HCT116 (cell line): ENCODE results near the gene EIF4G3. TPM values are rescaled to one million over a fixed set of nuclear protein-coding genes. Genes with fewer than 3 reads are reported as not detected.

ENCODE experiments used
- ATAC-seq: fragments of 200-7000 bp; cut with Tn5 transposase; 2 replicates; pipeline ENCODE4 v1.9.1; 2020; ENCODE audit warnings: mild to moderate bottlenecking, moderate library complexity
- BruUV-seq: library from RNA; stranded (reverse); fragments of 400-500 nt; replicated peaks from 2 replicates; lab custom pipeline; 2021; lab: Mats Ljungman, UMichigan
- CTCF ChIA-PET: fragments of 300-600 bp; sonication (Branson Sonifier 250); formaldehyde crosslinking; loops from one replicate; lab custom pipeline; 2021; ENCODE audit warnings: antibody characterized with exemption; lab: Charles Lee
- POLR2A ChIA-PET: fragments of 300-600, 350-600 bp; sonication (Branson Sonifier 250); formaldehyde crosslinking; loops from one replicate; lab custom pipeline; 2021; ENCODE audit warnings: antibody characterized with exemption; lab: Charles Lee
- RAD21 ChIA-PET, 2 experiments: fragments of 300-600 bp; sonication (Branson Sonifier 250); formaldehyde crosslinking; loops; one replicate each; lab custom pipeline; 2023; ENCODE audit warnings: low total read pairs in 2 of 2; ENCODE audit not compliant: uncharacterized antibody in 2 of 2, unreplicated experiment in 2 of 2, low non-redundant PET in 1 of 2; lab: Charles Lee
- DNase-seq: peaks from one replicate; pipeline ENCODE4 v3.0.0-alpha.2; 2010; ENCODE audit warnings: low read depth, low spot score
- H2AFZ ChIP-seq: fragments of 200-600 bp; shearing (Covaris generic), sonication (generic); 2 replicates; pipeline ENCODE4 v1.6.1; 2017; ENCODE audit warnings: low read depth, mixed run types, mixed read lengths, antibody characterized with exemption, low read length; ENCODE audit not compliant: poor library complexity, severe bottlenecking
- H3K27ac ChIP-seq: 2 replicates; pipeline ENCODE4 v1.5.1; 2012; ENCODE audit warnings: low read depth, low read length
- H3K27me3 ChIP-seq: fragments of 200-600 bp; sonication (generic); 2 replicates; pipeline ENCODE4 v1.6.1; 2016; ENCODE audit warnings: mixed run types, low read length, mixed read lengths; ENCODE audit not compliant: insufficient read depth
- H3K36me3 ChIP-seq, 2 experiments: fragments of 200-500 bp in 1 of 2; fragments of 200-600 bp in 1 of 2; sonication (Bioruptor generic) in 1 of 2; sonication (generic) in 1 of 2; 2 replicates each; pipeline versions ENCODE4 v1.5.1 to v1.6.1; 2014 to 2016; ENCODE audit warnings: low read length in 2 of 2, inconsistent platforms in 1 of 2, mixed read lengths in 1 of 2, mixed run types in 1 of 2; ENCODE audit not compliant: insufficient read depth in 2 of 2, control insufficient read depth in 1 of 2
- H3K4me1 ChIP-seq, 2 experiments: fragments of 200-600 bp in 1 of 2; sonication (generic) in 1 of 2; 2 replicates each; pipeline versions ENCODE4 v1.5.1 to v1.6.1; 2012 to 2017; ENCODE audit warnings: low read length in 2 of 2, inconsistent platforms in 1 of 2, mild to moderate bottlenecking in 1 of 2, mixed read lengths in 1 of 2, mixed run types in 1 of 2, moderate library complexity in 1 of 2; ENCODE audit not compliant: insufficient read depth in 2 of 2, control insufficient read depth in 1 of 2
- H3K4me2 ChIP-seq: fragments of 200-600 bp; sonication (generic); 2 replicates; pipeline ENCODE4 v1.6.1; 2017; ENCODE audit warnings: mixed run types, low read length, mixed read lengths
- H3K4me3 ChIP-seq, 2 experiments: fragments of 200-600 bp in 1 of 2; sonication (generic) in 1 of 2; replicated peaks in 1 of 2; 2 replicates each; pipeline ENCODE4 v1.5.1; 2011 to 2016; ENCODE audit warnings: low read length in 2 of 2, control low read depth in 1 of 2, low read depth in 1 of 2, mild to moderate bottlenecking in 1 of 2, mixed read lengths in 1 of 2, mixed run types in 1 of 2
- H3K79me2 ChIP-seq: fragments of 200-600 bp; sonication (generic); 2 replicates; pipeline ENCODE4 v1.6.1; 2017; ENCODE audit warnings: mild to moderate bottlenecking, mixed run types, low read length, moderate library complexity, mixed read lengths; ENCODE audit not compliant: insufficient read depth
- H3K9ac ChIP-seq: fragments of 200-600 bp; sonication (generic); 2 replicates; pipeline ENCODE4 v1.6.1; 2016; ENCODE audit warnings: low read length, mixed read lengths
- H3K9me2 ChIP-seq: fragments of 200-600 bp; sonication (generic), shearing (Covaris generic); 2 replicates; pipeline ENCODE4 v1.6.1; 2017; ENCODE audit warnings: mixed run types, mild to moderate bottlenecking, moderate library complexity; ENCODE audit not compliant: insufficient read depth
- H3K9me3 ChIP-seq, 2 experiments: fragments of 200-500 bp in 1 of 2; fragments of 200-600 bp in 1 of 2; sonication (Bioruptor generic) in 1 of 2; sonication (generic) in 1 of 2; 2 replicates each; pipeline ENCODE4 v1.6.1; 2014 to 2017; ENCODE audit warnings: low read length in 2 of 2, mixed read lengths in 2 of 2, inconsistent platforms in 1 of 2, low read depth in 1 of 2, mild to moderate bottlenecking in 1 of 2, mixed run types in 1 of 2, moderate library complexity in 1 of 2; ENCODE audit not compliant: control insufficient read depth in 1 of 2, insufficient read depth in 1 of 2
- H4K20me1 ChIP-seq: fragments of 200-600 bp; sonication (generic), shearing (Covaris generic); 2 replicates; pipeline ENCODE4 v1.6.1; 2017; ENCODE audit warnings: mixed run types, mild to moderate bottlenecking, moderate library complexity; ENCODE audit not compliant: insufficient read depth
- CBX3 ChIP-seq: IDR thresholded peaks from 2 replicates; pipeline ENCODE4 v1.6.1; 2012; ENCODE audit warnings: low read depth
- CEBPB ChIP-seq: IDR thresholded peaks from 2 replicates; pipeline ENCODE4 v1.6.1; 2012; ENCODE audit warnings: low read depth
- EGR1 ChIP-seq: IDR thresholded peaks from 2 replicates; pipeline ENCODE4 v1.6.1; 2012; ENCODE audit warnings: low read depth
- ELF1 ChIP-seq: IDR thresholded peaks from 2 replicates; pipeline ENCODE4 v1.6.1; 2012; ENCODE audit warnings: low read depth, borderline replicate concordance
- EZH2phosphoT487 ChIP-seq: fragments of 200-600 bp; IDR thresholded peaks from 2 replicates; pipeline ENCODE4 v1.6.1; 2018; ENCODE audit warnings: antibody characterized with exemption, borderline replicate concordance
- POLR2A ChIP-seq: IDR thresholded peaks from 2 replicates; pipeline ENCODE4 v1.7.0; 2011; ENCODE audit warnings: borderline replicate concordance; ENCODE audit not compliant: insufficient read depth, insufficient read length; ENCODE audit errors: extremely low read depth
- RAD21 ChIP-seq: IDR thresholded peaks from 2 replicates; pipeline ENCODE4 v1.6.1; 2012; ENCODE audit warnings: low read depth, mild to moderate bottlenecking
- SIN3A ChIP-seq: IDR thresholded peaks from 2 replicates; pipeline ENCODE4 v1.6.1; 2012; ENCODE audit warnings: low read depth
- SRF ChIP-seq: IDR thresholded peaks from 2 replicates; pipeline ENCODE4 v1.6.1; 2012; ENCODE audit warnings: low read depth
- TCF7L2 ChIP-seq: IDR thresholded peaks from 2 replicates; pipeline ENCODE4 v1.7.0; 2011; ENCODE audit warnings: borderline replicate concordance, inconsistent platforms; ENCODE audit not compliant: insufficient read depth, insufficient read length; ENCODE audit errors: extremely low read depth
- YY1 ChIP-seq: IDR thresholded peaks from 2 replicates; pipeline ENCODE4 v1.6.1; 2011; ENCODE audit warnings: low read length, low read depth, moderate library complexity, mild to moderate bottlenecking; ENCODE audit not compliant: insufficient replicate concordance; ENCODE audit errors: extremely low read depth
- ZFX ChIP-seq: fragments of 450-650 bp; IDR thresholded peaks from 2 replicates; pipeline ENCODE4 v1.6.1; 2017
- ZNF274 ChIP-seq: fragments of 200-500 bp; sonication (Bioruptor generic); IDR thresholded peaks from 2 replicates; pipeline ENCODE4 v1.6.1; 2014; ENCODE audit warnings: mild to moderate bottlenecking, low read depth, low read length, inconsistent platforms
- intact Hi-C: fragments of 100-400 bp; cut with micrococcal nuclease; formaldehyde crosslinking; loops from 2 replicates; pipeline ENCODE4 v1.10.0; 2022
- total RNA-seq: library from RNA; stranded (reverse); gene quantifications from one replicate; pipeline ENCODE4 v1.2.1, GENCODE V29; 2021; ENCODE audit not compliant: unreplicated experiment
- TF ChIP-seq, protein P1 (sequence below): IDR thresholded peaks from 2 replicates; pipeline ENCODE4 v1.6.1; 2012; ENCODE audit warnings: low read depth
- TF ChIP-seq, protein P2 (sequence below): IDR thresholded peaks from 2 replicates; pipeline ENCODE4 v1.6.1; 2012
- TF ChIP-seq, protein P3 (sequence below): IDR thresholded peaks from 2 replicates; pipeline ENCODE4 v1.6.1; 2012

EIF4G3 gene
- total RNA-seq, 1 experiment from 2014 or later: 40.1 TPM

DNA sequence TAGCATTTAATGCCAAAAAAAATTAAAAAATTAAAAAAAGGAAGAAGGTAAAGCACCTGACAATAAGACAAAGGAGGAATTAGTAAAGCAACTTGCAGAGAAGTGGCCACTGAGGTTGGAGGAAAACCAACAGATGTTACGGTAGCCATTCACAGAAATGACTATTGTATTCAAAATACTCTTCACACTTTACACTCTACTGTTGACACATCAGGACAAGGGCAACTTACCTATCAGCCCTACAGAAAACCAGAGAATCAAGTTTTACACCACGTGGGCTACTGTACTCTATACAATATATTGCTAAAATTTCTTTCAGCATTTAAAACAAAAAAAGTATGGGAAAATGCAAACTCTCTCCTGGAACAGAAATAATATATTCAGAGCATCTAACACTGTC lies 70.0 kb downstream of the EIF4G3 start:
- ATAC-seq: no peak
- DNase-seq: no peak
- Histone ChIP-seq H3K4me1 (no peaks in the 10 kb centered on the region), H4K20me1 (no peaks in the 10 kb centered on the region), H2AFZ (no peak overlapping the region), H3K9me3 (no peaks in the 10 kb centered on the region), H3K79me2 (no peaks in the 10 kb centered on the region), H3K4me3 (no peak overlapping the region), H3K9ac (no peak overlapping the region), H3K27ac (no peak overlapping the region), H3K9me2 (no peaks in the 10 kb centered on the region), H3K27me3 (no peaks in the 10 kb centered on the region), H3K4me2 (no peak overlapping the region), H3K36me3 (no peaks in the 10 kb centered on the region)
- RAD21 ChIA-PET: no interaction called here
- intact Hi-C loops: no loop called here
- POLR2A ChIA-PET: no interaction called here
- BruUV-seq: no TSS peak
- TF ChIP-seq TCF7L2: no peak
- no peak for TF ChIP-seq ZNF274
- TF ChIP-seq EGR1: no peak
- no peak for TF ChIP-seq CEBPB
- no peak for TF ChIP-seq CBX3
- TF ChIP-seq SRF: no peak
- TF ChIP-seq RAD21: no peak
- TF ChIP-seq ELF1: no peak
- TF ChIP-seq POLR2A: no peak
- TF ChIP-seq, protein P1, sequence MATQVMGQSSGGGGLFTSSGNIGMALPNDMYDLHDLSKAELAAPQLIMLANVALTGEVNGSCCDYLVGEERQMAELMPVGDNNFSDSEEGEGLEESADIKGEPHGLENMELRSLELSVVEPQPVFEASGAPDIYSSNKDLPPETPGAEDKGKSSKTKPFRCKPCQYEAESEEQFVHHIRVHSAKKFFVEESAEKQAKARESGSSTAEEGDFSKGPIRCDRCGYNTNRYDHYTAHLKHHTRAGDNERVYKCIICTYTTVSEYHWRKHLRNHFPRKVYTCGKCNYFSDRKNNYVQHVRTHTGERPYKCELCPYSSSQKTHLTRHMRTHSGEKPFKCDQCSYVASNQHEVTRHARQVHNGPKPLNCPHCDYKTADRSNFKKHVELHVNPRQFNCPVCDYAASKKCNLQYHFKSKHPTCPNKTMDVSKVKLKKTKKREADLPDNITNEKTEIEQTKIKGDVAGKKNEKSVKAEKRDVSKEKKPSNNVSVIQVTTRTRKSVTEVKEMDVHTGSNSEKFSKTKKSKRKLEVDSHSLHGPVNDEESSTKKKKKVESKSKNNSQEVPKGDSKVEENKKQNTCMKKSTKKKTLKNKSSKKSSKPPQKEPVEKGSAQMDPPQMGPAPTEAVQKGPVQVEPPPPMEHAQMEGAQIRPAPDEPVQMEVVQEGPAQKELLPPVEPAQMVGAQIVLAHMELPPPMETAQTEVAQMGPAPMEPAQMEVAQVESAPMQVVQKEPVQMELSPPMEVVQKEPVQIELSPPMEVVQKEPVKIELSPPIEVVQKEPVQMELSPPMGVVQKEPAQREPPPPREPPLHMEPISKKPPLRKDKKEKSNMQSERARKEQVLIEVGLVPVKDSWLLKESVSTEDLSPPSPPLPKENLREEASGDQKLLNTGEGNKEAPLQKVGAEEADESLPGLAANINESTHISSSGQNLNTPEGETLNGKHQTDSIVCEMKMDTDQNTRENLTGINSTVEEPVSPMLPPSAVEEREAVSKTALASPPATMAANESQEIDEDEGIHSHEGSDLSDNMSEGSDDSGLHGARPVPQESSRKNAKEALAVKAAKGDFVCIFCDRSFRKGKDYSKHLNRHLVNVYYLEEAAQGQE: no peak
- TF ChIP-seq YY1: no peak
- TF ChIP-seq, protein P2, sequence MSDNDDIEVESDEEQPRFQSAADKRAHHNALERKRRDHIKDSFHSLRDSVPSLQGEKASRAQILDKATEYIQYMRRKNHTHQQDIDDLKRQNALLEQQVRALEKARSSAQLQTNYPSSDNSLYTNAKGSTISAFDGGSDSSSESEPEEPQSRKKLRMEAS: no peak
- no peak for TF ChIP-seq SIN3A
- TF ChIP-seq, protein P3, sequence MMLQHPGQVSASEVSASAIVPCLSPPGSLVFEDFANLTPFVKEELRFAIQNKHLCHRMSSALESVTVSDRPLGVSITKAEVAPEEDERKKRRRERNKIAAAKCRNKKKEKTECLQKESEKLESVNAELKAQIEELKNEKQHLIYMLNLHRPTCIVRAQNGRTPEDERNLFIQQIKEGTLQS: no peak
- no peak for TF ChIP-seq EZH2phosphoT487
- TF ChIP-seq ZFX: no peak
- CTCF ChIA-PET: no interaction called here
